Prostate gland (tissue), 2 donors: ENCODE data around the gene HDAC1. TPM values are rescaled to one million over a fixed set of nuclear protein-coding genes. Genes with fewer than 3 reads are reported as not detected.
"Not testable (repeated sequence)": the region's sequence is repeated elsewhere in the genome, so short reads cannot be mapped to it uniquely, and the experiment has no call there.

Source experiments
- DNase-seq: peaks from one replicate; pipeline ENCODE4 v3.0.0-alpha.2; 2019; ENCODE audit warnings: low spot score
- H3K27ac ChIP-seq, 2 donors: fragments of 200-600 bp; sonication (generic); 2 replicates each; pipeline ENCODE4 v1.5.1; 2017 to 2019
- H3K27me3 ChIP-seq: fragments of 200-600 bp; sonication (generic); replicated peaks from 2 replicates; pipeline ENCODE4 v1.5.1; 2019; ENCODE audit not compliant: insufficient read depth
- H3K36me3 ChIP-seq, 2 donors: fragments of 200-600 bp; sonication (generic); 1 replicate in 1 of 2; 2 replicates in 1 of 2; pipeline versions ENCODE4 v1.5.1 to v1.8.1; 2017 to 2019
- H3K4me1 ChIP-seq: fragments of 200-600 bp; sonication (generic); replicated peaks from 2 replicates; pipeline ENCODE4 v1.5.1; 2019
- H3K4me3 ChIP-seq, 2 donors: fragments of 200-600 bp; sonication (generic); 2 replicates each; pipeline ENCODE4 v1.5.1; 2017 to 2019
- H3K9me3 ChIP-seq: fragments of 200-600 bp; sonication (generic); 2 replicates; pipeline ENCODE4 v1.5.1; 2017
- CTCF ChIP-seq, 4 experiments: fragments of 200-600 bp in 2 of 4; fragments of 450-650 bp in 2 of 4; sonication (generic) in 2 of 4; IDR thresholded peaks; 1 replicate in 3 of 4; 2 replicates in 1 of 4; pipeline ENCODE4 v1.5.1; 2016 to 2019; ENCODE audit warnings: antibody characterized with exemption in 4 of 4, mild to moderate bottlenecking in 2 of 4, moderate library complexity in 2 of 4
- POLR2A ChIP-seq: fragments of 450-650 bp; IDR thresholded peaks from one replicate; pipeline ENCODE4 v1.6.1; 2016; ENCODE audit warnings: antibody characterized with exemption, mild to moderate bottlenecking
- POLR2AphosphoS5 ChIP-seq: sonication (generic); formaldehyde crosslinking; IDR thresholded peaks from one replicate; pipeline ENCODE4 v1.6.1; 2017; ENCODE audit warnings: antibody characterized with exemption
- WGBS: methylation state at CpG from one replicate; pipeline ENCODE4 v1.1.5; 2018; 5-methylcytosine and 5-hydroxymethylcytosine counted together
- intact Hi-C: fragments of 100-400 bp; cut with DNase I; formaldehyde crosslinking; loops from one replicate; pipeline ENCODE4 v1.14.2; 2022
- total RNA-seq, 2 donors: library from RNA; depleted of rRNA; stranded (reverse); fragments of >200 nt; gene quantifications; one replicate each; pipeline ENCODE4 v1.1.0, GENCODE V29; 2016

Gene HDAC1
- total RNA-seq, 2 donors from 2014 or later: 85.8 to 98.0 TPM

- TF ChIP-seq POLR2A (no peak), CTCF (IDR thresholded peaks at IDR 0.05) (no peak), POLR2AphosphoS5 (no peak)
- DNase-seq: no peak
- H3K36me3 ChIP-seq: no peaks in the 10 kb centered on the region
- no peaks in the 10 kb centered on the region for H3K4me1 ChIP-seq
- H3K9me3 ChIP-seq: no peaks in the 10 kb centered on the region
- H3K27ac ChIP-seq: no peak overlapping the region
- no peaks in the 10 kb centered on the region for H3K27me3 ChIP-seq
- intact Hi-C loops: no loop called here
- no peak overlapping the region for H3K4me3 ChIP-seq
- 83% methylated on average over 31 of the region's 31 CpGs for WGBS
Measured at GRCh38 chr1:32274646-32275340, 17.1 kb upstream of the HDAC1 start.

- peak overlapping the region in 1 of 2 donors; percentile 11 for H3K4me3 ChIP-seq
- no peak for TF ChIP-seq CTCF (IDR thresholded peaks at IDR 0.05)
- no peak for TF ChIP-seq POLR2AphosphoS5
- no peak for TF ChIP-seq POLR2A
- H3K9me3 ChIP-seq: no peaks in the 10 kb centered on the region
Measured at GRCh38 chr1:32275424-32275823, 16.5 kb upstream of the HDAC1 start.

GRCh38 chr1:32276032-32276782, 15.7 kb upstream of the HDAC1 start:
- TF ChIP-seq POLR2A: no peak
- no peak for TF ChIP-seq POLR2AphosphoS5
- TF ChIP-seq CTCF (IDR thresholded peaks at IDR 0.05): no peak
- H3K27me3 ChIP-seq: no peaks in the 10 kb centered on the region
- H3K4me3 ChIP-seq: no peak overlapping the region
- no peaks in the 10 kb centered on the region for H3K36me3 ChIP-seq
- DNase-seq: no peak
- WGBS: 83% methylated on average over 30 of the region's 30 CpGs
- no peak overlapping the region for H3K27ac ChIP-seq
- no peaks in the 10 kb centered on the region for H3K4me1 ChIP-seq
- no peaks in the 10 kb centered on the region for H3K9me3 ChIP-seq
- intact Hi-C loops: no loop called here

More at GRCh38 chr1:32275424-32275823, 16.5 kb upstream of the HDAC1 start:
- Histone ChIP-seq H3K36me3 (no peaks in the 10 kb centered on the region), H3K27me3 (no peaks in the 10 kb centered on the region), H3K4me1 (no peaks in the 10 kb centered on the region), H3K27ac (no peak overlapping the region)
- WGBS: 23% methylated on average over 20 of the region's 41 CpGs
- intact Hi-C loops: no loop called here
- DNase-seq: no peak

- WGBS: 91% methylated on average over 8 of the region's 8 CpGs
- H3K36me3 ChIP-seq, H3K9me3 ChIP-seq, H3K27me3 ChIP-seq, DNase-seq, H3K4me3 ChIP-seq, intact Hi-C loops, H3K4me1 ChIP-seq, H3K27ac ChIP-seq: not testable (repeated sequence)
Measured at GRCh38 chr1:32284777-32285176, 7.1 kb upstream of the HDAC1 start.

GRCh38 chr1:32285658-32286057, 6.2 kb upstream of the HDAC1 start:
- intact Hi-C loops: no loop called here
- 93% methylated on average over 3 of the region's 3 CpGs for WGBS
- Histone ChIP-seq H3K27ac (no peak overlapping the region), H3K4me1 (peaks cover 3% of the 10 kb centered on the region), H3K27me3 (no peaks in the 10 kb centered on the region), H3K36me3 (no peaks in the 10 kb centered on the region), H3K4me3 (no peak overlapping the region), H3K9me3 (no peaks in the 10 kb centered on the region)
- no peak for DNase-seq
- TF ChIP-seq POLR2AphosphoS5 (no peak), CTCF (IDR thresholded peaks at IDR 0.05) (no peak), POLR2A (no peak)
